GM23338 (cell line): ENCODE measurements around the gene CFDP1. TPM values are rescaled to one million over a fixed set of nuclear protein-coding genes. Genes with fewer than 3 reads are reported as not detected.

Experiments used
- ATAC-seq: fragments of 200-7000 bp; cut with Tn5 transposase; 3 replicates; pipeline ENCODE4 v1.9.1; 2020
- DNase-seq: peaks from one replicate; pipeline ENCODE4 v3.0.0-alpha.2; 2015; ENCODE audit warnings: low spot score
- H2AFZ ChIP-seq: fragments of 200-600 bp; sonication (generic); 2 replicates; pipeline ENCODE4 v1.8.0; 2016; ENCODE audit warnings: antibody characterized with exemption, mild to moderate bottlenecking, moderate library complexity
- H3F3A ChIP-seq: fragments of 200-600 bp; sonication (generic); replicated peaks from 2 replicates; pipeline ENCODE4 v1.8.0; 2017; ENCODE audit warnings: antibody characterized with exemption, mixed run types, low read depth
- H3K27ac ChIP-seq: fragments of 200-600 bp; sonication (generic); 2 replicates; pipeline ENCODE4 v1.6.1; 2016; ENCODE audit warnings: low read depth
- H3K27me3 ChIP-seq: fragments of 200-600 bp; sonication (generic); 2 replicates; pipeline ENCODE4 v1.8.0; 2016; ENCODE audit warnings: mild to moderate bottlenecking, mixed run types, moderate library complexity; ENCODE audit not compliant: insufficient read depth
- H3K36me3 ChIP-seq: fragments of 200-600 bp; sonication (generic); 2 replicates; pipeline ENCODE4 v1.8.0; 2016; ENCODE audit warnings: mild to moderate bottlenecking; ENCODE audit not compliant: insufficient read depth
- H3K4me1 ChIP-seq: fragments of 200-600 bp; sonication (generic); 2 replicates; pipeline ENCODE4 v1.8.0; 2016; ENCODE audit warnings: mild to moderate bottlenecking, moderate library complexity; ENCODE audit not compliant: insufficient read depth
- H3K4me2 ChIP-seq: fragments of 200-600 bp; sonication (generic); 2 replicates; pipeline ENCODE4 v1.7.1; 2017; ENCODE audit warnings: mixed run types
- H3K4me3 ChIP-seq: fragments of 200-600 bp; sonication (generic); 2 replicates; pipeline ENCODE4 v1.6.1; 2016; ENCODE audit warnings: mixed run types
- H3K79me2 ChIP-seq: fragments of 200-600 bp; sonication (generic); replicated peaks from 2 replicates; pipeline ENCODE4 v1.8.0; 2017; ENCODE audit warnings: mild to moderate bottlenecking; ENCODE audit not compliant: insufficient read depth
- H3K9me2 ChIP-seq: fragments of 200-600 bp; sonication (generic); 2 replicates; pipeline ENCODE4 v1.8.0; 2017; ENCODE audit not compliant: insufficient read depth
- H4K20me1 ChIP-seq: fragments of 200-600 bp; sonication (generic); replicated peaks from 2 replicates; pipeline ENCODE4 v1.8.0; 2017; ENCODE audit warnings: mild to moderate bottlenecking; ENCODE audit not compliant: insufficient read depth
- H3K27ac Mint-ChIP-seq: 2 replicates; pipeline ENCODE4 v1.8.0; 2020; ENCODE audit warnings: inconsistent platforms, mild to moderate bottlenecking, moderate library complexity, mixed read lengths
- H3K27me3 Mint-ChIP-seq: 3 replicates; pipeline ENCODE4 v1.8.0; 2022; ENCODE audit warnings: low read depth, mild to moderate bottlenecking, moderate library complexity, mixed read lengths, inconsistent platforms; ENCODE audit not compliant: insufficient read depth, poor library complexity
- H3K36me3 Mint-ChIP-seq: 3 replicates; pipeline ENCODE4 v1.8.0; 2021; ENCODE audit warnings: low read depth, mild to moderate bottlenecking, inconsistent platforms, moderate library complexity, mixed read lengths
- H3K4me1 Mint-ChIP-seq: 3 replicates; pipeline ENCODE4 v1.8.0; 2020; ENCODE audit warnings: mild to moderate bottlenecking, inconsistent platforms, mixed read lengths
- H3K4me3 Mint-ChIP-seq: 3 replicates; pipeline ENCODE4 v1.8.0; 2021; ENCODE audit warnings: moderate library complexity, mild to moderate bottlenecking, inconsistent platforms, mixed read lengths
- H3K9me3 Mint-ChIP-seq: 3 replicates; pipeline ENCODE4 v1.8.0; 2020; ENCODE audit warnings: moderate library complexity, mild to moderate bottlenecking, inconsistent platforms, mixed read lengths
- CREB1 ChIP-seq: fragments of 250-450 bp; sonication (Bioruptor Pico); IDR thresholded peaks from 2 replicates; pipeline ENCODE4 v1.5.0; 2020; ENCODE audit warnings: low read depth, mild to moderate bottlenecking, moderate library complexity
- EZH2 ChIP-seq: fragments of 200-600 bp; sonication (generic); IDR thresholded peaks from one replicate; pipeline ENCODE4 v1.8.0; 2017; ENCODE audit warnings: antibody characterized with exemption, mild to moderate bottlenecking, low read depth; ENCODE audit not compliant: unreplicated experiment
- JUNB ChIP-seq: IDR thresholded peaks from one replicate; pipeline ENCODE4 v1.6.1; 2016; ENCODE audit warnings: antibody characterized with exemption; ENCODE audit not compliant: unreplicated experiment
- NANOG ChIP-seq: IDR thresholded peaks from 2 replicates; pipeline ENCODE4 v1.6.1; 2016; ENCODE audit warnings: antibody characterized with exemption, borderline replicate concordance
- ZNF114 ChIP-seq: fragments of 250-450 bp; sonication (Bioruptor Pico); IDR thresholded peaks from 2 replicates; pipeline ENCODE4 v1.5.0; 2020; ENCODE audit warnings: mild to moderate bottlenecking, moderate library complexity
- ZNF331 ChIP-seq: fragments of 250-450 bp; sonication (Bioruptor Pico); IDR thresholded peaks from 2 replicates; pipeline ENCODE4 v1.5.0; 2020; ENCODE audit warnings: low read depth, mild to moderate bottlenecking, moderate library complexity
- polyA plus RNA-seq: library from polyadenylated mRNA; unstranded; fragments of >200 nt; fragmentation: Nextera tagmentation; extraction: Ambion mirVana; gene quantifications from 2 replicates; pipeline ENCODE4 v1.2.1, GENCODE V29; 2016
- total RNA-seq: library from RNA; depleted of rRNA; stranded (reverse); fragments of >200 nt; shearing (Covaris generic); gene quantifications from 2 replicates; pipeline ENCODE4 v1.2.3, GENCODE V29; 2014
- TF ChIP-seq, protein P1 (sequence below): fragments of 250-450 bp; sonication (Bioruptor Pico); IDR thresholded peaks from 2 replicates; pipeline ENCODE4 v1.5.0; 2020; ENCODE audit warnings: mild to moderate bottlenecking, moderate library complexity
- TF ChIP-seq, protein P2 (sequence below), 2 experiments: fragments of 200-600 bp in 1 of 2; sonication (generic) in 1 of 2; conservative IDR thresholded peaks; 2 replicates each; pipeline versions ENCODE4 v1.5.1 to v1.6.1; 2016 to 2017; ENCODE audit warnings: antibody characterized with exemption in 2 of 2, low read depth in 2 of 2, mild to moderate bottlenecking in 2 of 2, moderate library complexity in 1 of 2
- TF ChIP-seq, protein P3 (sequence below): IDR thresholded peaks from one replicate; pipeline ENCODE4 v1.6.1; 2018; ENCODE audit warnings: antibody characterized with exemption; ENCODE audit not compliant: unreplicated experiment

The CFDP1 gene
- total and polyA plus RNA-seq, 2 experiments from 2014 or later = 89.9 to 224 TPM

DNA sequence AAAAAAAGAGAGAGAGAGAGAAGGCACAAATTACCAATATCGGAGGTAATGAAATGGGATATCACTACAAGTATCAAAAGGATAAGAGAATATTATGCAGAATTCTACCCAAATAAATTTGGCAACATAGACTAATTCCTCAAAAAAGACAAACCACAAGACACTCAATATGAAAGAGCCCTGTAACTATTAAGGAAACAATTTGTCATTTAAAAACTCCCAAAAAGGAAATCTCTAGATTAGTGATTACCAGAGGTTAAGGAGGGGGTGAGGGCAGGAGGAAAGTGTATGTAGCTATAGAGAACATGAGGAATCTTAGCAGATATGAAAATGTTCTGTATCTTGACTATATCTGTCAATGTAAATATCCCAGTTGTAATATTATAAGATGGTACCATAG lies 54.0 kb downstream of the CFDP1 start (continued):
- TF ChIP-seq, protein P1, sequence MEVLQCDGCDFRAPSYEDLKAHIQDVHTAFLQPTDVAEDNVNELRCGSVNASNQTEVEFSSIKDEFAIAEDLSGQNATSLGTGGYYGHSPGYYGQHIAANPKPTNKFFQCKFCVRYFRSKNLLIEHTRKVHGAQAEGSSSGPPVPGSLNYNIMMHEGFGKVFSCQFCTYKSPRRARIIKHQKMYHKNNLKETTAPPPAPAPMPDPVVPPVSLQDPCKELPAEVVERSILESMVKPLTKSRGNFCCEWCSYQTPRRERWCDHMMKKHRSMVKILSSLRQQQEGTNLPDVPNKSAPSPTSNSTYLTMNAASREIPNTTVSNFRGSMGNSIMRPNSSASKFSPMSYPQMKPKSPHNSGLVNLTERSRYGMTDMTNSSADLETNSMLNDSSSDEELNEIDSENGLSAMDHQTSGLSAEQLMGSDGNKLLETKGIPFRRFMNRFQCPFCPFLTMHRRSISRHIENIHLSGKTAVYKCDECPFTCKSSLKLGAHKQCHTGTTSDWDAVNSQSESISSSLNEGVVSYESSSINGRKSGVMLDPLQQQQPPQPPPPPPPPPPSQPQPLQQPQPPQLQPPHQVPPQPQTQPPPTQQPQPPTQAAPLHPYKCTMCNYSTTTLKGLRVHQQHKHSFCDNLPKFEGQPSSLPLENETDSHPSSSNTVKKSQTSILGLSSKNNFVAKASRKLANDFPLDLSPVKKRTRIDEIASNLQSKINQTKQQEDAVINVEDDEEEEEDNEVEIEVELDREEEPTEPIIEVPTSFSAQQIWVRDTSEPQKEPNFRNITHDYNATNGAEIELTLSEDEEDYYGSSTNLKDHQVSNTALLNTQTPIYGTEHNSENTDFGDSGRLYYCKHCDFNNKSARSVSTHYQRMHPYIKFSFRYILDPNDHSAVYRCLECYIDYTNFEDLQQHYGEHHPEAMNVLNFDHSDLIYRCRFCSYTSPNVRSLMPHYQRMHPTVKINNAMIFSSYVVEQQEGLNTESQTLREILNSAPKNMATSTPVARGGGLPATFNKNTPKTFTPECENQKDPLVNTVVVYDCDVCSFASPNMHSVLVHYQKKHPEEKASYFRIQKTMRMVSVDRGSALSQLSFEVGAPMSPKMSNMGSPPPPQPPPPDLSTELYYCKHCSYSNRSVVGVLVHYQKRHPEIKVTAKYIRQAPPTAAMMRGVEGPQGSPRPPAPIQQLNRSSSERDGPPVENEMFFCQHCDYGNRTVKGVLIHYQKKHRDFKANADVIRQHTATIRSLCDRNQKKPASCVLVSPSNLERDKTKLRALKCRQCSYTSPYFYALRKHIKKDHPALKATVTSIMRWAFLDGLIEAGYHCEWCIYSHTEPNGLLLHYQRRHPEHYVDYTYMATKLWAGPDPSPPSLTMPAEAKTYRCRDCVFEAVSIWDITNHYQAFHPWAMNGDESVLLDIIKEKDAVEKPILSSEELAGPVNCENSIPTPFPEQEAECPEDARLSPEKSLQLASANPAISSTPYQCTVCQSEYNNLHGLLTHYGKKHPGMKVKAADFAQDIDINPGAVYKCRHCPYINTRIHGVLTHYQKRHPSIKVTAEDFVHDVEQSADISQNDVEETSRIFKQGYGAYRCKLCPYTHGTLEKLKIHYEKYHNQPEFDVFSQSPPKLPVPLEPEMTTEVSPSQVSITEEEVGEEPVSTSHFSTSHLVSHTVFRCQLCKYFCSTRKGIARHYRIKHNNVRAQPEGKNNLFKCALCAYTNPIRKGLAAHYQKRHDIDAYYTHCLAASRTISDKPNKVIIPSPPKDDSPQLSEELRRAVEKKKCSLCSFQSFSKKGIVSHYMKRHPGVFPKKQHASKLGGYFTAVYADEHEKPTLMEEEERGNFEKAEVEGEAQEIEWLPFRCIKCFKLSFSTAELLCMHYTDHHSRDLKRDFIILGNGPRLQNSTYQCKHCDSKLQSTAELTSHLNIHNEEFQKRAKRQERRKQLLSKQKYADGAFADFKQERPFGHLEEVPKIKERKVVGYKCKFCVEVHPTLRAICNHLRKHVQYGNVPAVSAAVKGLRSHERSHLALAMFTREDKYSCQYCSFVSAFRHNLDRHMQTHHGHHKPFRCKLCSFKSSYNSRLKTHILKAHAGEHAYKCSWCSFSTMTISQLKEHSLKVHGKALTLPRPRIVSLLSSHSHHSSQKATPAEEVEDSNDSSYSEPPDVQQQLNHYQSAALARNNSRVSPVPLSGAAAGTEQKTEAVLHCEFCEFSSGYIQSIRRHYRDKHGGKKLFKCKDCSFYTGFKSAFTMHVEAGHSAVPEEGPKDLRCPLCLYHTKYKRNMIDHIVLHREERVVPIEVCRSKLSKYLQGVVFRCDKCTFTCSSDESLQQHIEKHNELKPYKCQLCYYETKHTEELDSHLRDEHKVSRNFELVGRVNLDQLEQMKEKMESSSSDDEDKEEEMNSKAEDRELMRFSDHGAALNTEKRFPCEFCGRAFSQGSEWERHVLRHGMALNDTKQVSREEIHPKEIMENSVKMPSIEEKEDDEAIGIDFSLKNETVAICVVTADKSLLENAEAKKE = no peak

DNA sequence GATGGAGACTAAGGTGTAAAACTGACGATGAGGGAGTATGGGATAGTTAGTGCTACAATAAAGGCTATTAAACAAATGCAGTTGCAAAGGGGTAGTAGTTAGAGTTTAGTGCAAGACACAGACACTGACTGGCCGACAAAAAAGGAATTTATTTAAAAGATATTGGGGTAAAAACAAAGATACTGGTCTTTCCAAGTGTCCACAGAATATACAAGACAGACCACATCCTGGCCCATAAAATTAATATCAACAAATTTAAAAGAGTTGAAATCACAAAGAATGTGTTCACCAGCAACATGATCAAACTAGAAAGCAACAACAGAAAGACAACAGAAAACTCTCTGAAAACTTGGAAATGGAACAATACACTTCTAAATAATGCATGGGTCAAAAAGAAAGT lies 54.7 kb downstream of the CFDP1 start:
- no peak for DNase-seq
- Histone ChIP-seq H2AFZ (no peak overlapping the region), H3K79me2 (no peaks in the 10 kb centered on the region; the same call in 1 of the 2 replicates), H3K9me2 (no peaks in the 10 kb centered on the region), H3K36me3 (no peaks in the 10 kb centered on the region), H4K20me1 (peaks cover 8% of the 10 kb centered on the region; the same call in 1 of the 2 replicates), H3K27me3 (no peaks in the 10 kb centered on the region), H3K4me1 (no peaks in the 10 kb centered on the region), H3K27ac (no peak overlapping the region), H3F3A (no peaks in the 10 kb centered on the region), H3K4me2 (no peak overlapping the region), H3K4me3 (no peak overlapping the region)
- H3K4me1 Mint-ChIP-seq = peaks cover 21% of the 10 kb centered on the region; the same call in 2 of the 3 replicates
- 0 out of 3 replicates have a peak, but pooled peaks cover 6% of the 10 kb centered on the region for H3K36me3 Mint-ChIP-seq
- no peak overlapping the region for H3K4me3 Mint-ChIP-seq
- no peaks in the 10 kb centered on the region for H3K9me3 Mint-ChIP-seq
- no peak overlapping the region for H3K27ac Mint-ChIP-seq
- no peaks in the 10 kb centered on the region for H3K27me3 Mint-ChIP-seq
- no peak for ATAC-seq
- TF ChIP-seq ZNF114 (no peak), NANOG (no peak), EZH2 (no peak), CREB1 (CRISPR knock-in tag) (no peak), ZNF331 (CRISPR knock-in tag) (no peak), JUNB (no peak)
- TF ChIP-seq, protein P2, sequence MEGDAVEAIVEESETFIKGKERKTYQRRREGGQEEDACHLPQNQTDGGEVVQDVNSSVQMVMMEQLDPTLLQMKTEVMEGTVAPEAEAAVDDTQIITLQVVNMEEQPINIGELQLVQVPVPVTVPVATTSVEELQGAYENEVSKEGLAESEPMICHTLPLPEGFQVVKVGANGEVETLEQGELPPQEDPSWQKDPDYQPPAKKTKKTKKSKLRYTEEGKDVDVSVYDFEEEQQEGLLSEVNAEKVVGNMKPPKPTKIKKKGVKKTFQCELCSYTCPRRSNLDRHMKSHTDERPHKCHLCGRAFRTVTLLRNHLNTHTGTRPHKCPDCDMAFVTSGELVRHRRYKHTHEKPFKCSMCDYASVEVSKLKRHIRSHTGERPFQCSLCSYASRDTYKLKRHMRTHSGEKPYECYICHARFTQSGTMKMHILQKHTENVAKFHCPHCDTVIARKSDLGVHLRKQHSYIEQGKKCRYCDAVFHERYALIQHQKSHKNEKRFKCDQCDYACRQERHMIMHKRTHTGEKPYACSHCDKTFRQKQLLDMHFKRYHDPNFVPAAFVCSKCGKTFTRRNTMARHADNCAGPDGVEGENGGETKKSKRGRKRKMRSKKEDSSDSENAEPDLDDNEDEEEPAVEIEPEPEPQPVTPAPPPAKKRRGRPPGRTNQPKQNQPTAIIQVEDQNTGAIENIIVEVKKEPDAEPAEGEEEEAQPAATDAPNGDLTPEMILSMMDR (conservative IDR thresholded peaks at IDR 0.05; ENCODE audit: low read depth in 2 of 2) = no peak
- TF ChIP-seq, protein P3, sequence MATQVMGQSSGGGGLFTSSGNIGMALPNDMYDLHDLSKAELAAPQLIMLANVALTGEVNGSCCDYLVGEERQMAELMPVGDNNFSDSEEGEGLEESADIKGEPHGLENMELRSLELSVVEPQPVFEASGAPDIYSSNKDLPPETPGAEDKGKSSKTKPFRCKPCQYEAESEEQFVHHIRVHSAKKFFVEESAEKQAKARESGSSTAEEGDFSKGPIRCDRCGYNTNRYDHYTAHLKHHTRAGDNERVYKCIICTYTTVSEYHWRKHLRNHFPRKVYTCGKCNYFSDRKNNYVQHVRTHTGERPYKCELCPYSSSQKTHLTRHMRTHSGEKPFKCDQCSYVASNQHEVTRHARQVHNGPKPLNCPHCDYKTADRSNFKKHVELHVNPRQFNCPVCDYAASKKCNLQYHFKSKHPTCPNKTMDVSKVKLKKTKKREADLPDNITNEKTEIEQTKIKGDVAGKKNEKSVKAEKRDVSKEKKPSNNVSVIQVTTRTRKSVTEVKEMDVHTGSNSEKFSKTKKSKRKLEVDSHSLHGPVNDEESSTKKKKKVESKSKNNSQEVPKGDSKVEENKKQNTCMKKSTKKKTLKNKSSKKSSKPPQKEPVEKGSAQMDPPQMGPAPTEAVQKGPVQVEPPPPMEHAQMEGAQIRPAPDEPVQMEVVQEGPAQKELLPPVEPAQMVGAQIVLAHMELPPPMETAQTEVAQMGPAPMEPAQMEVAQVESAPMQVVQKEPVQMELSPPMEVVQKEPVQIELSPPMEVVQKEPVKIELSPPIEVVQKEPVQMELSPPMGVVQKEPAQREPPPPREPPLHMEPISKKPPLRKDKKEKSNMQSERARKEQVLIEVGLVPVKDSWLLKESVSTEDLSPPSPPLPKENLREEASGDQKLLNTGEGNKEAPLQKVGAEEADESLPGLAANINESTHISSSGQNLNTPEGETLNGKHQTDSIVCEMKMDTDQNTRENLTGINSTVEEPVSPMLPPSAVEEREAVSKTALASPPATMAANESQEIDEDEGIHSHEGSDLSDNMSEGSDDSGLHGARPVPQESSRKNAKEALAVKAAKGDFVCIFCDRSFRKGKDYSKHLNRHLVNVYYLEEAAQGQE = no peak
